Neutrophil (primary cell): ENCODE measurements around the gene ZNF423.

Experiments
- H3K27ac ChIP-seq: fragments of 200-600 bp; sonication (generic); 2 replicates; pipeline ENCODE4 v1.5.1; 2016; ENCODE audit warnings: mild to moderate bottlenecking, moderate library complexity
- H3K27me3 ChIP-seq: fragments of 200-600 bp; sonication (generic); 2 replicates; pipeline ENCODE4 v1.6.0; 2016; ENCODE audit warnings: mild to moderate bottlenecking
- H3K36me3 ChIP-seq: fragments of 200-600 bp; sonication (generic); 2 replicates; pipeline ENCODE4 v1.5.1; 2017
- H3K4me1 ChIP-seq, 2 experiments: fragments of 200-600 bp in 1 of 2; sonication (generic) in 1 of 2; 1 replicate in 1 of 2; 2 replicates in 1 of 2; pipeline versions ENCODE4 v1.5.1 to v1.6.1; 2013 to 2016; ENCODE audit warnings: low read depth in 1 of 2, low read length in 1 of 2, mild to moderate bottlenecking in 1 of 2, moderate library complexity in 1 of 2; ENCODE audit not compliant: control insufficient read depth in 1 of 2, insufficient read depth in 1 of 2
- H3K4me3 ChIP-seq, 2 experiments: fragments of 200-600 bp in 1 of 2; sonication (generic) in 1 of 2; 1 replicate in 1 of 2; 2 replicates in 1 of 2; pipeline ENCODE4 v1.5.1; 2013 to 2016; ENCODE audit warnings: low read depth in 1 of 2, low read length in 1 of 2, mild to moderate bottlenecking in 1 of 2, moderate library complexity in 1 of 2
- H3K9me3 ChIP-seq: fragments of 200-600 bp; sonication (generic); 2 replicates; pipeline ENCODE4 v1.5.1; 2016
- CTCF ChIP-seq: fragments of 200-600 bp; sonication (generic); IDR thresholded peaks from 2 replicates; pipeline ENCODE4 v1.5.1; 2016; ENCODE audit warnings: antibody characterized with exemption

Gene ZNF423

GRCh38 chr16:49588729-49589384, 267.1 kb downstream of the ZNF423 start:
- H3K27me3 ChIP-seq = no peaks in the 10 kb centered on the region
- no peak overlapping the region for H3K4me3 ChIP-seq
- no peak for TF ChIP-seq CTCF
- no peaks in the 10 kb centered on the region for H3K36me3 ChIP-seq
- H3K4me1 ChIP-seq = no peaks in the 10 kb centered on the region
- H3K9me3 ChIP-seq = no peaks in the 10 kb centered on the region
- H3K27ac ChIP-seq = no peak overlapping the region

DNA sequence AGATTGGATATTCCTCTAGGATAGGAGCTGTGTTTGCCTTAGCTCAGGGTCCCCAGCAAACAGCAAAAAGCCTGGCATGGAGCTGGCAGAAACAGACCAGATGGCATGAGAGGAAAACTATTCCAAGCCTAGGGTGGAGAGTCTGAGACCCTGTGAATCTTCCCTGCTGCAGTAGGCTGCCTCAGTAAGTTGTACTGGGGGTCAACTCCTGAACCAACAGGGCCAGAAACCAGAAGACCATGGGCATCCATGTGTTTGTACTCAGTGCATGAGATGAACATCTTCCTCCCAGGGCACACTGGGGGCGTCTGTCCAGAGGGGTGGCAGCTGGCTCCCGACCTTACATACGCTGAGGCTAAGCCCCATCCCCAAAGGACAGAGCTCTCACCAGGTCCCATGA, 267.9 kb downstream of the ZNF423 start:
- Histone ChIP-seq H3K36me3 (no peaks in the 10 kb centered on the region), H3K9me3 (no peaks in the 10 kb centered on the region), H3K4me3 (no peak overlapping the region), H3K27me3 (no peaks in the 10 kb centered on the region), H3K4me1 (no peaks in the 10 kb centered on the region), H3K27ac (no peak overlapping the region)
- TF ChIP-seq CTCF = no peak

GRCh38 chr16:49587511-49587910, 268.4 kb downstream of the ZNF423 start:
- Histone ChIP-seq H3K9me3 (no peaks in the 10 kb centered on the region), H3K27me3 (no peaks in the 10 kb centered on the region), H3K36me3 (no peaks in the 10 kb centered on the region), H3K27ac (no peak overlapping the region), H3K4me3 (no peak overlapping the region), H3K4me1 (no peaks in the 10 kb centered on the region)
- no peak for TF ChIP-seq CTCF

DNA sequence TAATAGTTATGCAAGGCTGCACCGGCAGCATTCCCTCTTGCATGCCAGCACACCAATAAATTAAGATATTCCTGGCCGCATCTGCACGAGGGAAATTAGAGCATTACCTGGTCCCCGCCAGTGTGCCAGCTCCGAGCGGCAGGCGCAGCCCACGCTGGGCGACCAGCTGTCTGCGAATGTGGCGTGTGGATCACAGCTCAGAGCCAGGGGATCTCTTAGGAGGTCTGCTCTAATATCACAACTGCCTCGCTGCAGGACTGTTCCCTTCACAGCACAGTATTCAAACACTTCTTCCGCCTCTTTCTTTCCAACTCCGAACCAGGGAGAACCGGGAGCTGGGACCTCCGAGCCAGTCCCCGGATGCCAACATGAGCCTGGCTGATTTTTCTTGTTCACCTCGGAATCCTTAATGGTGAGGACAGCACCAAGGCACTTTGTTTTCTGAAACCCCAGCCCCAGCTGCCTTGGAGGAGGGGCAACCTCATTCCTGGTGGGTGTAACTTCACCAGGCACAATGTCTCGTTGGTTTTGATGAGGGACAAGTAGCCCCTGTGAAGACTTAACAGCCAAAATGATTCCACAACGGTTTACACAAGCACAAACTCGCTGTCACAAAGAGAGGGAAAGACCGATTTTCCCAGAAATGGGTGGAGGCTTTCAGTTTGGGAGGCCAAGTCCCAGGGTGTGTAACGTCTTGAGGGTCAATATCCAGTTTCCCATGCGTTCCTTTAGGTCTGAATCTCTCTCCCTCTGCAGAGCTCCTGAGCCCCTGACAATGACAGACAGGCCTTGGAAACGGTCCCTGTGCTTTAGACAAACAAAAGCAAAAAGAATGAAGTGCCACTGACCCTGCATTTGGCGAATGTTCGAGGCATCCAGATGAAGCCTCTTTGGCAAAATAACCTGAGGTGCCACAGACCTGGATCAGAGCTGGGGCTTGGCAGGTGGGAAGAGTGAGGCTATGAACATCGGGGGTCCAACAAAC, 269.2 kb downstream of the ZNF423 start:
- H3K27ac ChIP-seq = no peak overlapping the region
- no peak overlapping the region for H3K4me3 ChIP-seq
- H3K36me3 ChIP-seq = no peaks in the 10 kb centered on the region
- H3K27me3 ChIP-seq = no peaks in the 10 kb centered on the region
- TF ChIP-seq CTCF = no peak
- no peaks in the 10 kb centered on the region for H3K9me3 ChIP-seq
- no peaks in the 10 kb centered on the region for H3K4me1 ChIP-seq

- no peak for TF ChIP-seq CTCF
- H3K9me3 ChIP-seq = no peaks in the 10 kb centered on the region
- H3K4me3 ChIP-seq = no peak overlapping the region
- no peaks in the 10 kb centered on the region for H3K4me1 ChIP-seq
- no peaks in the 10 kb centered on the region for H3K36me3 ChIP-seq
- no peaks in the 10 kb centered on the region for H3K27me3 ChIP-seq
- H3K27ac ChIP-seq = no peak overlapping the region
These were observed 270.6 kb downstream of the ZNF423 start for GRCh38 chr16:49585143-49585832.
